COR-L47 (cell line): ENCODE results near the gene GRM3.
"Not testable (repeated sequence)": the region's sequence is repeated elsewhere in the genome, so short reads cannot be mapped to it uniquely, and the experiment has no call there.

Source experiments
- DNase-seq: peaks from one replicate; lab custom pipeline; 2025; lab: John Stamatoyannopoulos, UW

Gene GRM3

DNA sequence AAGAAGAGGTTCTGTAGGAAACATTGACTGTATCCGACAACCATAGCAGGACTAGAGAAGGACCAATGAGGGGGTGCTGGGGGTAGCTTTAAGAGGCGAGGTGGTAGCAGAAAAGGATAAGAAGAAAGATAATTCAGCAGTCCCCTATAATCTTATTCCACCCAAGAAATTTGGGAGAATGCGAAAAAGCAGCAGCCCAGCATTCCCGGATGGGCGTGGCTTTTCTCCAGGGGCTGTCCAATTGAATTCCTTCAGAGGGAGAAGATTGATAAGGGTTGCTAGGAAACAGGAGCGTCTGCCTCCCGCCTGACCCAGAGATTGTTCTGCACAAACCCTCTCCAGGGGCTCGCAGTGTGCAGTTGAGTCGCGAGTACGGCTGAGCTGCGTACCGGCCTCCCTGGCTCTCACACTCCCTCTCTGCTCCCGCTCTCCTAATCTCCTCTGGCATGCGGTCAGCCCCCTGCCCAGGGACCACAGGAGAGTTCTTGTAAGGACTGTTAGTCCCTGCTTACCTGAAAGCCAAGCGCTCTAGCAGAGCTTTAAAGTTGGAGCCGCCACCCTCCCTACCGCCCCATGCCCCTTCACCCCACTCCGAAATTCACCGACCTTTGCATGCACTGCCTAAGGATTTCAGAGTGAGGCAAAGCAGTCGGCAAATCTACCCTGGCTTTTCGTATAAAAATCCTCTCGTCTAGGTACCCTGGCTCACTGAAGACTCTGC, at the start of gene GRM3:
Gene GRM3 (plus strand): TSS at position 349 of the 721 bp plus-strand sequence. CDS start 121,237 bp downstream, outside the sequence.
- DNase-seq: no peak

DNA sequence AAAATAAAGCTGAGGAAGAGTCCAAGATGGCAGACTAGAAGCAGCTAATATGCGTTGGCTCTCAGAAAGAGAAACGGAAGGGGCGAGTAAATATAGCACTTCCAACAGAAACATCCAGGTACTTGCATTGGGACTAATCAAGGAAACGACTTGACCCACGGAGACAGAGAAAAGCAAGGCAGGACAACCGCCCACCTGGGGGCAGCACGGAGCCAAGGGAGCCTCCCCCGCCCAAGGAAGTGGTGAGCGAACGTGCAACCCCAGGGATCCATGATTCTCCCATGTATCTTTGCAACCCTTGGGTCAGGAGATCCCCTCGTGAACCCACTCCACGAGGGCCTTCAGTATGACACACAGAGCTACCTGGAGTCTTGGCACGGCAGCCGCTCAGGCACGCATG, 45.4 kb upstream of the GRM3 start:
- DNase-seq: no peak

DNA sequence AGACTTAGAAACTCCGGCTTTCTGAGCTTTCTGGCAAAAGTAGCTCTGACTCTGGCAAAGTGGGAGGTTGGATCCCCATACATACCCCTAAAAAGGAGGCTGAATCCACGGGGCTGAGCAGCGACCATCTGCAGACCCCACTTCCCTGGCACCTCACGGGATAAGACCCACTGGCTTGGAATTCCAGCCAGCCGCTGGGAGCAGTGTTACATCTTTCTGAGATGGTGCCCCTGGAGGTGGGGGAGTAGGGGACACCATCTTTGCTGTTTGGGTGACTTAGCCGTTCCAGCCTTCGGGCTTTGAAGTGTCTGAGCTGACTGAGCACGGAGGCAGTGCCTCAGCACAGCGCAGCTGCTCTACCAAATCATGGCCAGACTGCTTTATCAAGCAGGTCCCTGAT, 45.0 kb upstream of the GRM3 start:
- no peak for DNase-seq

DNA sequence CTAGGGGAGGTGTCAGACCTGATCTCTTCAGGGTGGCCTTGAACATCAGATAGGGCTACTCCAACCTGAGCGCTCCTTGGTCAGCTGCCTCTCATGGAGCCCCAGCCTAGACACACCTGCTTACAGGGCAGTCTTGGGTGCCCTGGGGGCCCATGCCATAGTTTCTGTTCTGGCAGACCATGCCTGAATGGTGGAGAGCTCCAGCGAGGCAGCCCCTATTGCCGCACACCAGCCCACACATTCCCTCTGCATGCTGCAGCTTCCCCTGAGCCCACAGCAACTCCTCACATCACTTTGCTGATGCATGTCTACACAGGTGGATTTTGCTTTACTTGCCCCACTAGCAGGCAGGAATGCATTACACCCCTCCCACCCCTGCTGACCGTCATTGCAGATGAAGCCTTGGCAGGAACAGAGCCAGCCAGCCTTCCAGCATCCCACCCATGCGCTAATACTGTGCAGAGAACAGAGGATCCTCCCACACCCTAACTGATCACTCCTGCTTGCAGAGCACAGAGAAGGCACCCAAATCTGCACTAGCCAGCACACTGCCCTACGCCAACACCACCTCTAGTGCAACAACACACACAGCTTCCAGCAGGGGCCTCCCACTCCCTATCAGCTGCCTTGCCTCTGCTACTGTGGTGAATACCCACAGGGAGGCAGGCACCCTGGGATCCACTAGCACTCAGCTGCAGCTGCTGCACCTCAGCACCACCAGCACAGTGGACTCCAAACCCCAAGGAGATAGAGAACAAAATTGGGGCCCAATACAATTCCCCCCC, 43.0 kb upstream of the GRM3 start:
- peak; percentile 9 for DNase-seq

DNA sequence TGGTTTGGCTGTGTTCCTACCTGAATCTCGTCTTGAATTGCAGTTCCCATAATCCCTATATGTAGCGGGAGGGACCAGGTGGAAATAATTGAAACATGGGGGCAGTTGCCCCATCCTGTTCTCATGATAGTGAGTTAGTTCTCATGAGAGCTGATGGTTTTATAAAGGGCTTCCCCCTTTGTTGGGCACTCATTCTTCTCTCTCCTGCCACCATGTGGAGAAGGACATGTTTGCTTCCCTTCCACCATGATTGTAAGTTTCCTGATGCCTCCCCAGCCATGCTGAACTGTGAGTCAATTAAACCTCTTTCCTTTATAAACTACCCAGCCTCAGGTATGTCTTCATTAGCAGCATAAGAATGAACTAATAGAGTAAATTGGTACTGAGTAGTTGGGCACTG, 28.0 kb upstream of the GRM3 start:
- DNase-seq: not testable (repeated sequence)

DNA sequence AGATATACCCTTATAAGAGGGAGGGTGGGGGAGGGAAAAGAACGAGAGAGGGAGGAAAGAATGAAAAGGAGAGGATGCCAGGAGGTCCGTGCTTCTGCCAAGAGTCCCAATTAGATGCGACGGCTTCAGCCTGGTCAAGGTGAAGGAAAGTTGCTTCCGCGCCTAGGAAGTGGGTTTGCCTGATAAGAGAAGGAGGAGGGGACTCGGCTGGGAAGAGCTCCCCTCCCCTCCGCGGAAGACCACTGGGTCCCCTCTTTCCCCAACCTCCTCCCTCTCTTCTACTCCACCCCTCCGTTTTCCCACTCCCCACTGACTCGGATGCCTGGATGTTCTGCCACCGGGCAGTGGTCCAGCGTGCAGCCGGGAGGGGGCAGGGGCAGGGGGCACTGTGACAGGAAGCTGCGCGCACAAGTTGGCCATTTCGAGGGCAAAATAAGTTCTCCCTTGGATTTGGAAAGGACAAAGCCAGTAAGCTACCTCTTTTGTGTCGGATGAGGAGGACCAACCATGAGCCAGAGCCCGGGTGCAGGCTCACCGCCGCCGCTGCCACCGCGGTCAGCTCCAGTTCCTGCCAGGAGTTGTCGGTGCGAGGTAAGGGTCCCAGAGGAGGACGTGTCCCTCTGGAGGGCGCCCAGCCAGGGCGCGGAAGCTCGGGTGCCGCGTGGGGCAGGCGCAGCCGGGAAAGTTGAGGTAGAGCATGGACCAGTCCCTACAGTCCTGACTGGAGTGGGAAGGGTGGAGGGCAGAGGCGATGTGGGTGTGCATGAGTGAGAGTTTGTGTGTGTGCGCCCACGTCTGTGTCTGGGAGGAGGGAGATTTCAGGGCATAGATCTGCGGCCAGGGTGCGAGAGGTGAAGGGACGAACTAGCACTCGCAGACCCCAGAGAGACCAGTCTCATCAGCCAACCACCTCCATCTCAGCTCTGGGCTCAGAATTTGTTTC, 844 bp downstream of the GRM3 start:
- DNase-seq: no peak

DNA sequence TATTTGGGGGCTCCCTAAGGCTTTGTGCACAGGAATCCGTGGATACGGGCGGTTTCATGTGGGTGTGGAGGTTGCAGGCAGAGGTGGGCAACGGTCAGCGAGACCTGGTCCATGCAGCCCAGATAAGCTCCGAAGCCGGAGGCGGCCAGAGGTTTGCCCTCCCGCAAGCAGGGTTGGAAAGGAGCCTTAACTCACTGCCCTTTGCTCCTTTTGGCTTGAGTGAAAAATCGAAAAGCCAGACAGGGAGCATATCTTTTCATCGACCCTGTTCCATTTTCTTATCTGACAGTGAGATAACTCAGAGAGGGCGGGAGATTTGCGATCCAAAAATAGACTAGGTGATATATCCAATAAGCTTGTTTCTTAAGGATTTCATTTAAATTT, 1.5 kb downstream of the GRM3 start:
- DNase-seq: no peak

DNA sequence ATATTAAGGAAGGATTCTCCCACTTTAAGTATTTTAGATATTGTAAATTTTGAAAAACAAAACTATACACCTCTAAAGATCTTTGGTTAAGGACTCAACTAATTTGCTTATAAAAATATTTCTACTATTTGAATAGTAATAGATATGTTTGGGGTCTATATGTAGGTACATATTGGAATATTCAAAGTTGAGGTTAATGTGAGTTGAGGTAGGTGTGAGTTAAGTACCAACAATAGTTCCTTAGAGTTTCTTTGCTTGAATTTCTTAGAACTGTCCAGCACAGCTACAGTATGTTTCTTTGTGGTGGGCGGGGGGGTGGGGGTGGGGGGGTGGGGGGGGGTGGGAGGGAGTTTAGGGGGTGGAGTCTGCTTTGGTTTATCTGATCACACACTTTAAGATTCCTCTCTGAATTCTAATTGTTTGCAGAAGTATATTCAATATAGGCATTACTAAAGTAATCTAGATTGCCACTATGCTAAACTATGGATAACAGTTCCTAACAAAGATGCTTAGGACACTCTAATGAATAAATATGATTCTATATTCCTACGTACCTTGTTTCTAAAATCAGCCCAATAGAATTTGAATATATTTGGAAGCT, 2.1 kb downstream of the GRM3 start:
- DNase-seq: no peak

DNA sequence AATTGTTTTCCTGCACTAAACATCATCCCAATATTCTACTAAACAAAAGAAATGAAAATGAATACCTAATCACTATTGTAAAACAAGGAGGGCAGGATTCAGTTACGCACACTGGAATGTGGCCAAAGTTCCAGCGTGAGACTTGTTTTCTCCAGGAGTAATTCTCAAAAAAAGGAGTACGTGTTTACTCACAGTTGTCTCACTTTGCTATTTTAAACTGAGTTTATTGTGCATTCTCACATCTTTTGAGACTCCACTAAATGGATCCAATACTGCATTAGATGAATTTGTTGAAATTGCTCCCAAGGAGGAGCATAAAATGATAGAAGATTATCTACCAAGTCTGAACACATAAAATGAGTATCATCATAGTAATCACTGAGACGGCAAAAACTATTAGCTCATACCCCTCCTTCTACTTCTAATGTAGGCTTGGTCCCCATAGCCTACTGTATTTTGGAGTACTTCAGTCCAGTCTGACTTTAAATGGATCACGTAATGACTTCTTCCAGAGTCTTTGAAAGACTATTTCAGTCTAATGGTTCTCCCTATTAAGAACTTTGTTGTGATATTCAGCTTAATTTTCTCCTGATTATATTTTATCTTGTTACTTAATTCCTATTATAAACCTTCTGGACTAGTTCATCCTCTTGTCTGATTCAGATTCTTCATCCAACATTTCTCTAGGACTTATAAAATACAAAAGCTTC, 3.8 kb downstream of the GRM3 start:
- DNase-seq: peak; percentile 67

DNA sequence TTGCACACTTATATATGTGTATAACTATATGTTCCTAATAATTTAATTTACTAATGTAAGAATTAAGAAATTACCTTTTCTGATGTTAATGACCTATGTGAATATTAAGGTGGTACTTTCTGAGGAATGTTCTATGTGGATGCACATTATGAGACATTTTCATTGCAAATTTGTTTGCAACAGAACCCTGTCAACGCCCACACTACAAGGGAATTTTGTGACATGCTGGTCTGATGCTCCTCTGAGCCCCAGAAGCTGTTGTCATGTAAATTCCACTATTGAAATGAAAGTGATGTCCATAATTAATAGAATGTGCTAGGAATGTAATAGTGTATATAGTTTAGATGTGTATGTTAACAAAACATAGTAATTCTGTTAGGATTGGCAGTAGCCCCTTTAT, 4.5 kb downstream of the GRM3 start:
- no peak for DNase-seq

DNA sequence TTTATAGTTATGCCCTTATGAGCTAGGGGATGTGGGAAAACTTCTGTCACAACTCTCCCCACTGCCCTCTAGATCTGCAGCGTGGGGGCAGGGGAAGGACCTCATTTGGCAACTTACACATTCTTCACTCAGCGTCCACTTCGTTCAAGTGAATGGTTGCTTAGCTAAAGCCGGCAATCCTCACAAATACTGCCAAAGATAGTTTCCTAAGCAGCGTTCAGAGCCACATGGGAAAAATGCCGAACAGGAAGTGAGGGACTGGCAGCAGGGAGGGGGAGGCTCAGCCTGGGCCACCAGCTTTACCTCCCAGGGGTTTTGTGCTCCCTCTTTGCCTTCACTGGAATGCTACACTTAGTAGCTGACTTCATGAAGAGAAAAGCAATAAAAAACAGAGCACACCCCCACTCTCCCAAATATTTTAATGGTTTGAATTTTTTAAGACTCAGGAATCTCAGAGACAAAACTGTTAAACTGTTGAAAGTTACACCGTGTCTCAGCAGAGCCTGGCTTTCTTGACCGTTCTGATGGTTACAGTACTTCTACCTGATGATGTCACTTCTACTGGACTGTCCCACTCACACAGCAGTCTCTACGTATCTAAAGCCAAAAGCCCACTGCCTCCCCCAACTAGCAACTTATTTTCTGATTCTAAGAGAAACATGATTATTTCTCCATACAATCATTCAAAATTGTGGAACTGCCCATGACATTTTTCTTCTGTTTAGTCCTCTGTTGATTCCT, 10.4 kb downstream of the GRM3 start:
- DNase-seq: no peak

DNA sequence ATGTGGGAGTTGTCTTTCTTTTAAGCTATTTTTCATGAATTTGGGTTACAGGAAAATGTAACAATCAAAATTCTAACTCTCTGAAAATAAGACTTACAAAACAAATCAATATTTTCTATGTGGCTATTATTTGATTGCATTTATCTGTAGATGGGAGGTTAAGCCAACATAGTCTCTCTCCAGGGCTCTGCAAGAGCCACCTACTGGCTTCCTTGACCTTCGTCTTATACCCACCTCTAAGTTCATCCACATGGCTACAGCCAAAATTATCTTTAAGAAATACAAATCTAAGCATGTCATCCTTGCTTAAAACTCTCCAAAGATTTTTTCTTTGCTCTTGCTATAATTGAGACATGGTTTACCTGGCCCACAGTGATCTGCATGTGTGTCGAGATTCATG, 14.2 kb downstream of the GRM3 start:
- DNase-seq: no peak

DNA sequence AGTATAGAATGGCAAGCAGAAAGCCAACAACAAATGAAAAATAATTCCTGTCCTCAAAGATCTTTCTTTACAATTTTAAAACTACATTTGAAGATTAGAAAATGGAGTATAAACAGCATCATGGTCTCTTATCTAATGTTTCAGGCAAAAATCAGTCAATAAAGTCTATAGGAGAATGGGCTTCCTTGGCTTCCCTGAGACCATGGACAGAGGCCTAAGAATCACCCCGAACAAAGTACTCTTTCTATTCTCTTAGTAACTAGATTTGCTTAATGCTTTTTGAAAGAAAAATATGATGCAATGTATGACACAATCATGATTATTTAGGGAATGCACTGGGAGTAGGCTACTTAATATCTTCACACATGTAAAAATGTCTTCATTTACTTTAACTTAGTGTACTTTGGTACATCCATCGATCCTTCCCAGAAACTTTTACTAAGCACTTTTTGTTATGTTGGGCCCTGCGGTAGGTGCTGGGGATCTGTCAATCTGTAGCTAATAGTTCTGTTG, 17.3 kb downstream of the GRM3 start:
- no peak for DNase-seq

DNA sequence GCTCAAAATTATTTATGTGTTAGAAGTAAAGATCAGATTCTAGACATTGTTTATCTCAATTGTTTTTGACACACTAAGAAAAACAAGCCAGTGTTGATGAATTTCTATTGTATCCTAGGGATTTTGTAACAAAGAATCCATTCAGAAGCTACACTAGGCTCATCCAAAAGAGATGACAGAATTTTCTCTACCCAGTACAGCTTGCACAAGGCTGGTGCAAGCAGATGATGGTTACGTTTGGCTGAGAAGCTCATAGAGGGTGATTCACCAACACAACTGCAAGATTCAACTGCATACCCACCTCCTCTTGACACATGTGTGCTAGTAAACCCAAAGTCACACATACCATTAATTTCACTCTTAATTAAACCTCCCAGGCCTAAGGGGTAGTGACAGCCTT, 20.8 kb downstream of the GRM3 start:
- no peak for DNase-seq

DNA sequence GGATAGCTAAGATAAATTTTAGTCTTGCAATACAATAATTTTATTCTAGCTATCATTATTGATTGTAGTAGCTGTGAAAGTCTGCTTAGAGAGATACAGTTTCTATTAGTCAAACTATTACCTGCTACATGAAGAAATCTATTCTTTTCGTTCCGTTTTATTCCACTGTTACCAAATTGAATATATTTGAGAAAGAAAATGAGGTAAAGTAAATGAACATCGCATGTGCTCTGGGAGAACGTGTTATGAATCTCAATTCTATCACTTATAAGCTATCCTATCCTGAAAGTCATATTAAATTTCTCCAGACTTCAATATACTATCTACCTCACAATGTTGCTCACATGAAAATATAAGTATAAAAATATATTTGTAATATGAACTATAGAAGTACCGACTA, 21.3 kb downstream of the GRM3 start:
- DNase-seq: no peak

DNA sequence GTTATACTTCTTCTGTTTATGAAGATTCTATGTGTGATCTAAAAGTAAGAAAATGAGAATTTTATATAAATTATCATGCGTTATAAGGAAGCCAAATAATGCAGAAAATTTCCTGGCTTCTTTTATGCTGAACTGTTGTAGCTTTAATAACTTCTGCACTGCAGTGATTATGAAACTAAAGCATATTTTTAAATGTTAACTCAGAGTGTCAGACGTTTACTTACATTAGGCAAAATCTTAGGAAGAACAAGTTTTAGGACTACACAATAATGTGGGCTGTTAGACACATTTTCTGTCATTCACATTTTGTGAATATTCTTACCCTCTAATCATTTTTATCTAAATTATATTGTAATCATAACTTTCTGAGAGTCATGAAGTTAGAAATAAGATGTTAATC, 22.0 kb downstream of the GRM3 start:
- DNase-seq: no peak

DNA sequence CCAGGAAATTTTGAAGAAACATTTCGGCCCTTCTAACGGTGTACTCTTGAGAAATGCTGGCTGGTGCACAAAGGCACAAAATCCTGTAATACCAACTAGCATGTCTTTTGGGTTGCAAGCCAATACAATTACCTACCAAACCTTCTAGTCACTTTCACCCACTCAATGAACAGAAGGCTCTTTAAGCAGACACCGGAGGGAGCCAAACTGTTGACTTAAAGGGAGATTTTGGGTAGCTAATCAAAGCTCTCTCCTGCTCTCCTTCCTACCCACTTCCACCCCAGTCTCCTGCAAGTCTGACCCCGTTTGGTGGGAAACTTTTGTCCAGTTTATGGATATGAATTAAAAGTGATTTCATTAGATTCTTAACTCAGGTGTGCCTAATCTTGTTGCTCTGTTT, 24.0 kb downstream of the GRM3 start:
- DNase-seq: peak; percentile 78

DNA sequence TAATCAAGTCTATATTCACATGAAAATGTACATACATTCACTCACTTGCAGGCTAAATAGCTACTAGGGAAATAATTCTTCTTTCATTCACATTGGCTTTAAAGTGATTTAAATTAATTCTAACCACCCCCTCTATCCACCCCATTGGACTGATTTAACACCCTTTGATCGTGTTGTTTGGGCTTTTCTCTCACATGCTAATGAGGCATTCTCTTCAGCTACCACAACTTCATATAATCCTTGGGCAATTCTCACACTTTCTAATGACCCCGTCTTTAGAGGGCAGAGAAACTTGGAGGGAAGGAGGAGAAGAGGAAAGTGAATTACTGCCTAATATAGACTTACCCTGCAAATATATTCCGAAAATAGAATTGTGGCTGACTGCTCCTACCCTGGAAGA, 24.6 kb downstream of the GRM3 start:
- DNase-seq: no peak

DNA sequence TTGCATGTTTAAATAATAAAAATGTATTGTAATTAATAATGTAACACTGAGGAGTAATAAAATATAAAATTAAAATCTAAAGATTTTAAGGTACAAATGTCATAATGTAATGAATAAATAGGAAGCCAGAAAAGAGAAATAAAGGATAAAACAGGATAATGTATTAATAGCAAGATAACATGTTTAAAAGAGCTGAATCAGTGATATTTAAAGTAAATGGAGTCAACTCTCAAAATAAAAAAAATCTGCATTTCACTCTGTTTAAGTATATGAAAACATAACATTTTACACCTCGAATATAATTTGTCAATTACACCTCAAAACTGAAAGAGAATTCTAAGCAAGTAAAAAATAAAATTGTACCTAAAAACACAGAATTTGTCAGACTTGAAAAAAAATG, 44.1 kb downstream of the GRM3 start:
- DNase-seq: no peak

DNA sequence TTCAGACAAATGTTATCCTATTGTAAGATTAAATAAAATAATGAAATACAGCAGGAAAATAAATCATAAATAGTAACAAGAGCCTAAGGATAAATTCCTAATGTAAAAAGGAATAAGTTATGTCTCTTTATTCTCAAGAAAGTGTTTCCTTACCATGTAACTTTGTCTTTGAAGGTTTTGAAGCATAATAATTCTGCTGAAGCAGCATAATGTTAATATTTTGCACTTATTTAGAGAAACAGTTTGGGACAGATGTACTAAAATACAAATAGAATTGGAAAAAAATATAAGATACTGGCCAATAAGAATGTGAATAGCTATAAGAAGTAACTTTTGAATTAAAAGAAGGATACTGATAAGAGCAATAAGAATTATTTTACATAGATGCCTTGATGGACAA, 45.7 kb downstream of the GRM3 start:
- DNase-seq: no peak

DNA sequence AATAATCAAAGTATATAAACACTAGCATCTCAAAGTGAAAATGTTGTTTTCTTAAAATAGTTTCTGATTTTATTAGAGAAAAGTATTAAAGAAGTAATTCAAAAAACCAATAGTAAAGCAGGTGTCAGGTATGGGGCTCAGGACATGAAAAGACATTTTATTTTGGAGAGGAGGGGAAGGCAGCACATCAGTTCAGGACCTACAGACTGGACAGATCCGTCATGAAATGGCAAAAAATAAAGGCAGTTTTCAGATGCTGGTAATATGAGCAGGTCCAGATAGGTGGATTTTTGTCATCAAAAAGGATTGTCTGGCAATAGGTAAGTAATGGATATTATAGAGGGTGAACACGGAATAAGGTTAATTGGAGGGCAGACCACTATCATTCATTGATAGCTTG, 49.0 kb downstream of the GRM3 start:
- no peak for DNase-seq
